Mucosa of descending colon (tissue), 3 donors: ENCODE measurements around the gene NUAK1. TPM values are rescaled to one million over a fixed set of nuclear protein-coding genes. Genes with fewer than 3 reads are reported as not detected.

Experiments
- ATAC-seq: fragments of 200-7000 bp; cut with Tn5 transposase; one replicate; pipeline ENCODE4 v1.9.1; 2020; ENCODE audit warnings: mild to moderate bottlenecking, moderate library complexity
- DNase-seq, 3 donors: peaks; one replicate each; pipeline ENCODE4 v3.0.0-alpha.2; 2020
- H3K36me3 ChIP-seq: fragments of 200-600 bp; one replicate; pipeline ENCODE4 v1.8.0; 2021; ENCODE audit warnings: low read depth, mild to moderate bottlenecking
- H3K4me1 ChIP-seq: fragments of 200-600 bp; one replicate; pipeline ENCODE4 v1.8.0; 2021; ENCODE audit warnings: low read depth, mild to moderate bottlenecking
- H3K4me3 ChIP-seq: fragments of 200-600 bp; one replicate; pipeline ENCODE4 v1.8.0; 2021; ENCODE audit warnings: mild to moderate bottlenecking
- H3K9me3 ChIP-seq: fragments of 200-600 bp; one replicate; pipeline ENCODE4 v1.8.0; 2021; ENCODE audit warnings: mild to moderate bottlenecking
- intact Hi-C, 2 donors: fragments of 100-400 bp; cut with DNase I in 1 of 2; cut with micrococcal nuclease in 1 of 2; formaldehyde crosslinking; loops; one replicate each; pipeline versions ENCODE4 v1.11.0 to v1.11.1; 2022; cut with DNase I, micrococcal nuclease
- total RNA-seq, 3 donors: library from RNA; stranded (reverse); fragmentation: NEBNext Ultra II Directional in 2 of 3; extraction: Animal tissue kit (Norgen Biotek cat#: 25700) in 2 of 3; gene quantifications; one replicate each; pipeline versions ENCODE4 v1.2.1 to v1.2.4, GENCODE V29; 2021 to 2023
- TF ChIP-seq, protein P1 (sequence below): fragments of 200-600 bp; IDR thresholded peaks from one replicate; pipeline ENCODE4 v1.8.0; 2022; ENCODE audit warnings: antibody characterized with exemption, mild to moderate bottlenecking
- donor health status: DM: no; HTN: no; CAD: no; lungs with moderate emphysema.
- donor health status: DM: no; HTN: no; CAD: no.
- donor health status: DM: no; HTN: yes; CAD: no.

NUAK1 gene
- total RNA-seq, 3 donors from 2014 or later = 4.9 to 6.8 (median 5.4) TPM

DNA sequence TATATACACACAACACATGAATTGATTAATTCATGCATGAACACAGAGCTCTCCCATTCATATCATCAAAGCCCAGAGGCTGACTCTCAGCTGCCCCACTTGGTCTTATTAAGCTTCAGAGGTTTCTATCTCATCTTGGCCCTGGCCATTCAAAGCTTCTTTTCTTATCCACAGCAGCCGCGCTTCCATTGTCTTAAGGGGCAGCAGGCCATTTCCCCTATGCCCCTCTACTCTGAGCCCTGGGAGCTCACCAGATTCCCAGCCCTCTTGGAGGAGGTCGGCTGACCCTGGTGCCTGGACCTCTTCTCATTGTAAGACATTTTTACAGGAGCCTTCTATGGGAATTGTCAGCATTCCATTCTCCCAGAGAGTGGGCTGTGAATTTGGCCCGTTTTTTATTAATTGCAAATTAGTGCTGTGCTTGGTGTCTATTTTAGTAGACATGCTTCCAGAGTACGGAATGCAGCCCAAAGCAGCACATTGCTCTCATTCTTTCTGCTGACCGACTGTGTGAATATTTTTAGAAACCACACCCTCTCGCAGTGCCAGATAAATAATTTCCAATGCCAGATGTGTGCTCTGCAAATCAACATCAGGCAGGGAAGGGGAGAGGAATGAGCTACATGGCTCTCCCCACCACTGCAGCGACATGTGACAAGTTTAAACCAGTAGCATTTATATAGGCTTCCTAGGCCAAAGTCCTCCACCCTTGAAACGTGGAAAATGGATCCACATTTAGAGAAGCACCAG, 58.5 kb downstream of the NUAK1 start:
- Histone ChIP-seq H3K9me3 (no peaks in the 10 kb centered on the region), H3K4me1 (no peaks in the 10 kb centered on the region), H3K36me3 (no peaks in the 10 kb centered on the region), H3K4me3 (no peak overlapping the region)
- intact Hi-C loops = no loop called here
- TF ChIP-seq, protein P1, sequence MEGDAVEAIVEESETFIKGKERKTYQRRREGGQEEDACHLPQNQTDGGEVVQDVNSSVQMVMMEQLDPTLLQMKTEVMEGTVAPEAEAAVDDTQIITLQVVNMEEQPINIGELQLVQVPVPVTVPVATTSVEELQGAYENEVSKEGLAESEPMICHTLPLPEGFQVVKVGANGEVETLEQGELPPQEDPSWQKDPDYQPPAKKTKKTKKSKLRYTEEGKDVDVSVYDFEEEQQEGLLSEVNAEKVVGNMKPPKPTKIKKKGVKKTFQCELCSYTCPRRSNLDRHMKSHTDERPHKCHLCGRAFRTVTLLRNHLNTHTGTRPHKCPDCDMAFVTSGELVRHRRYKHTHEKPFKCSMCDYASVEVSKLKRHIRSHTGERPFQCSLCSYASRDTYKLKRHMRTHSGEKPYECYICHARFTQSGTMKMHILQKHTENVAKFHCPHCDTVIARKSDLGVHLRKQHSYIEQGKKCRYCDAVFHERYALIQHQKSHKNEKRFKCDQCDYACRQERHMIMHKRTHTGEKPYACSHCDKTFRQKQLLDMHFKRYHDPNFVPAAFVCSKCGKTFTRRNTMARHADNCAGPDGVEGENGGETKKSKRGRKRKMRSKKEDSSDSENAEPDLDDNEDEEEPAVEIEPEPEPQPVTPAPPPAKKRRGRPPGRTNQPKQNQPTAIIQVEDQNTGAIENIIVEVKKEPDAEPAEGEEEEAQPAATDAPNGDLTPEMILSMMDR = no peak
- ATAC-seq = no peak
- DNase-seq = no peak

DNA sequence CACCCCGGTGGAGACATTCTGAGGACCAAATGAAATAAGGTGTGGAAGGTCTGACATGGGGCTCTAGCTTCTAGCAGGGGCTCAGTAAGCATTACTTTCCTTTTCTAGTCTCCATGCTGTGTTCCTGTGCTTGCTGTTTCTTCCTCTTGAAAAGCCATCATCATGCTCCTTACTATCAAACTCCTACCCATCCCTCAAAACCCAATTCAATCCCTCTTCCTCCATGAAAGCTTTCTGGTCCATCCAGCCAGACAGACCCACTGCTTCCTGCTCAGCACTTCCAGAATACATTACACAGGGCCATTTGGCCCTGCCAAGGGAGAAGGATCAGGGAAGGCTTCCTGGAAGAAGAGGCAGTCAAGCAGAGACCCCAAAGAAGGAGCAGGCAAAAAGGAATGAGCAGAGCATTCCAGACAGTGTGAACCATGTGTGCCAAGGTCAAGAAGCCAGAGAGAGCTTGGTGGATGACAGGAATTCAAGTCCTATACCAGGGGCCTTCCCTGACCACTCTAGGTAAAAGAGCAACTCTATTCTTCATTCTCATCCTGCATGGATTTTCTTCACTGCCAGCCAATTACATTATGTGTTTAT, 59.5 kb downstream of the NUAK1 start:
- intact Hi-C loops = no loop called here
- TF ChIP-seq, protein P1 = no peak
- H3K4me3 ChIP-seq = no peak overlapping the region
- H3K9me3 ChIP-seq = no peaks in the 10 kb centered on the region
- no peak for DNase-seq
- H3K4me1 ChIP-seq = no peaks in the 10 kb centered on the region
- no peaks in the 10 kb centered on the region for H3K36me3 ChIP-seq
- ATAC-seq = no peak

DNA sequence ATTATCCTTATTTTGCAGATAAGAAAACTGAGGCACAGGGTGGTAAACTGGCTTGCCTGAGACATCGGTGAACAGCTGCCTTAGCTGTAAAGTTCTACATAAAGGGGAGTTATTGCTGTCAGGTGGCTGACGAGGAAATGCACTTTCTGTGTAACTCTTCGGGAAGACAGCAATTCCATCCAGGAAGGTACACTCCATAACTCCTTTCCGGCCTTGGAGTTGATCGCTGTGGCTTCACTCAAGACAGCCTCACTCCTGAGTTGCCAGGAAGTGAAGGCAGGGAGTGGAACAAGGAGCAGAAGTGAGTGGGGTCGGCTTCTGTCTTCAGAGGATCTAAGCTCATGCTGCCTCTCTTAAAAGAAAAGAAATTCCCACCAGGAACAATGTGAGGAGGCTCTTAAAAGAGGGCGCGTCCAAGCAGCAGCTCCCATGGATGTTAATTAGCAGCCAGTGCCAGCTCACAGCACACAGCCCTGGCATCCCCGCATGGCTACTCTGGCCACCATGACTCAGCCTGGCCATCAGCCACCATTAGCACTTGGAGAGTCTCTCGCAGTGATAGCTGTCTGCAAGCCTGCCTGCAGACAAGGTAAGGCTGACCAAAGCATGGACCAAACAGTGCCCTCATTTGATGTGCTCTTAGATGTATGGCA, 60.3 kb downstream of the NUAK1 start:
- no peak overlapping the region for H3K4me3 ChIP-seq
- H3K4me1 ChIP-seq = no peaks in the 10 kb centered on the region
- ATAC-seq (peak; percentile 84), DNase-seq (peak in 1 of 3 donors; percentile 34)
- no peaks in the 10 kb centered on the region for H3K36me3 ChIP-seq
- H3K9me3 ChIP-seq = no peaks in the 10 kb centered on the region
- intact Hi-C loops = no loop called here
- TF ChIP-seq, protein P1 = no peak

DNA sequence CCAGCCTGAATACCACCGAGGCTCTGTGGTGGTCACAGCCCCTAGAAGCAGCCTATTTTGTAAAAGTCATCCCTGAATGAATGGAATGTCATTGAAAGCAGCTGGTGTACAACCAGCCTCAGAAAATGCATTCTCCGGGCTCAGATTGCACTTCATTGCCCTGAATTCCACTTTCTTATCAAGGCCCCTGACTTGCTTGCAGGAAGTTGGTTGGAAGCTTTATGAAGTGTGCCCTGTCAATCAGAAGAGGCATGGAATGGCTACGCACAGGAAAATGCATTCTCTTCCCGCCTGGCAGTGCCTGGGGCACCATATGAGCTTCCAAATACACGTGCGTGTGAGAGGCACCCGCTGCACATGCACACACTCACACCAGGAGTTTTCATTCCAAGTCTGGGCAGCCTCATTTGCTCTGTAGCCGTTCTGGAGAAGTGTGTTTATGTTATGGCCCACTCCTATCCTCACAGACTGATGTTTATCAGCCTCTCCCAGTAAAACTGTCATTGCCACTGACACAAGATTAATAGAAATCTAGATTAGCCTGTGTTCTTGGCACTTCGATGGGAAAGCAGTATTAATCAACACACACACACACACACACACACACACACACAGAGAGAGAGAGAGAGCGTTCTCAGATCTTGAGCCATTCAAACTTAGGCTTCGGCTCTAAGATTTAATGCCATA, 63.9 kb downstream of the NUAK1 start:
- no peaks in the 10 kb centered on the region for H3K36me3 ChIP-seq
- TF ChIP-seq, protein P1 = no peak
- no peaks in the 10 kb centered on the region for H3K4me1 ChIP-seq
- intact Hi-C loops = no loop called here
- DNase-seq (no peak), ATAC-seq (no peak)
- no peak overlapping the region for H3K4me3 ChIP-seq
- H3K9me3 ChIP-seq = no peaks in the 10 kb centered on the region

DNA sequence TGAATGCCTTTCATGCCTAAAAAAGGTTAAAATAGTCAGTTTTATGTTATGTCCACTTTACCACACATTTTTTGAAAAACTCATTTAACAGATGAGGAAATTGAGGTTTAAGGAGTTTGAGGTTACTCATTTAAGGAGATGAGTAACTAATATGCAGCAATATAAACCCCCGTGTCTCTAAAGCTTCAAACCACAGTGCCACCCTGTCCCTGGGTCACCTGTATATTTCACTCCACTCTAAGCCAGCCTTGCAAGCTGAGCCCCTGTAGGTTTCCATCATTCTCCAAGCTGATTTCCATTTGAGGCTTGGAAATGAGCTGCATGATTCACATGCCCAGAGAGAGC, 64.4 kb downstream of the NUAK1 start:
- ATAC-seq = no peak
- intact Hi-C loops = no loop called here
- no peaks in the 10 kb centered on the region for H3K9me3 ChIP-seq
- no peak overlapping the region for H3K4me3 ChIP-seq
- no peak for DNase-seq
- no peaks in the 10 kb centered on the region for H3K36me3 ChIP-seq
- no peaks in the 10 kb centered on the region for H3K4me1 ChIP-seq
- TF ChIP-seq, protein P1 = no peak
